HG03342 (cell line): ENCODE data around the gene EPHA1.
"Not testable (repeated sequence)": the region's sequence is repeated elsewhere in the genome, so short reads cannot be mapped to it uniquely, and the experiment has no call there.

Experiments
- ATAC-seq: cut with Tn5 transposase; IDR thresholded peaks from one replicate; pipeline ENCODE4 v1.9.1; 2021; ENCODE audit warnings: mild to moderate bottlenecking, moderate library complexity; ENCODE audit not compliant: unreplicated experiment

Gene EPHA1

DNA sequence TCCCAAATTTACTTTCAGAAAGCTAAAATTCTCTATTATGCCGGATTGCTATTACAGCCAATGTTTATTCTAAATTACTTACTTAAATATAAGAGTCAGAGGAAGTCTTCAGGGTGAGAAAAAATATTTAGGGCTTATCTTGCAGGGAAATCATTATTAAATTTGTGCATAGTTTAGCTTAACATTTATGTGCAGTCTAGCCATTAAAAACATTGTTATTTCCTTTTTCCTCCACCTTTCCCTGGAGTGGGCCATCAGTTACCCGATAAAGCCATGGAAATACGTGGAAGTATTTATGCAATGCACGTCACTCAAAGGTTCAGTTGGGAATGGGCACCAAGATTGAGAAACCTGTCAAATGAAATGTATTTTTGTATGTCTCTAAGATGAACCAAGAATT, 25.1 kb upstream of the EPHA1 start:
- ATAC-seq = no peak

DNA sequence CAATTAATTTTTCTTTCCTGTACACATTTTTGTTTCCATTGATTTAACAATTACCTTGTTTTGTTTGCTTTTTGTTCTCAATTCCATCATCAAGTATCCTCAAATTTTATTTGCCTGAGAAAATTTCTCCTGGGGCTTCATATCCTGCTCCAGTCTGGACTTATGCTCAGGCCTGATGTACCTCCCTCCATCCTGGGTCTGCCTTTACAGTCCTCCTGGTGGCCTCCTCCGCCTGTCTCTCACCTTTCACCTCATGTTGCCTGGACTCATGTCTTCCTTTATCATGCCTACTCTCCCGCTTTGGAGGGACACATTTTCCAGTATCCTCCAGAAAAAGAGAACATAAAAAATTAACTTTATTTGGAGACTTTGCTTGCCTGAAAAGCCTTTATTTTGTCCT, 22.5 kb upstream of the EPHA1 start:
- no peak for ATAC-seq

DNA sequence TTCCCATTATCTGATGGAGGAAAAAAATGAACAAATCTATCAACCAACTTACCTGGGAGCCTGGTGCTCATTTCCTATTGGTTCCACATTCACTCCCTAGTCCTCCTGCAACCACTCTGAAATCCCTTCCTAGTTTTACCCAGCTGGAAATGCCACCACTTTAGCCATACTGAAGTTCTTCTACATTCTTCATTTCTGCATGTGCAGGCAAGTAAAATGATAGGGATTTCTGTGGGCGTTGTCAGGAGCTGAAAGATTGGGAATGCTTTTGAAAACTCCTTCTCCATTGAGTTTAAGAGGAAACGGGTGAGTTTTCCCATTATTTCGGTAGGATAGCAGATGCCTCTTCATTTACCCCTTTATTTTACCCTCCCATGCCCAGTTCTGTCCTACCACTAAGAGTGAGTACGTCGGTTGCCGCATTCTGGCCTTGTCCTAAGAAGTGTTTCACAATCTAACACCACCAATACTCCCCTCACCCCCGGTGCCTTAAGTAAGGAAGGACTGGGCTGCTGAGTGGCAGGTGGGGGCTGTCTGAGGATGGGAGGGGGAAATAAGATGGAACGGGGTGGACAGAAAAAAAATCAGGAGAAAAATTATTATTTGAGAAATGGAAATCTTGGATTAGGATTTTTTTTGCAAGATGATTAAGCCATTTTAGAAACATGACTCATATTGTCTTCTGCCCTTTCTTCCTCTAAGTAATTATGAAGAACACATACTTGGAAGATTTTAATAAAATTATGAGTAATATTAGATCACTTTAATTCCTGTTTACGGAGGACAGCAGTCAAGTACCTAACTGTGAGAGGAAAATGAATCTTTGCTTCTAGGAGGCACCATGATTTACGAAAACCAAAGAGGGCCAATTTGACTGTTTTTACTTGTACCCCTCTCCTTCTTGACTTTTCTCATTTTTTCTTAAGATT, 21.4 kb upstream of the EPHA1 start:
- ATAC-seq = no peak

DNA sequence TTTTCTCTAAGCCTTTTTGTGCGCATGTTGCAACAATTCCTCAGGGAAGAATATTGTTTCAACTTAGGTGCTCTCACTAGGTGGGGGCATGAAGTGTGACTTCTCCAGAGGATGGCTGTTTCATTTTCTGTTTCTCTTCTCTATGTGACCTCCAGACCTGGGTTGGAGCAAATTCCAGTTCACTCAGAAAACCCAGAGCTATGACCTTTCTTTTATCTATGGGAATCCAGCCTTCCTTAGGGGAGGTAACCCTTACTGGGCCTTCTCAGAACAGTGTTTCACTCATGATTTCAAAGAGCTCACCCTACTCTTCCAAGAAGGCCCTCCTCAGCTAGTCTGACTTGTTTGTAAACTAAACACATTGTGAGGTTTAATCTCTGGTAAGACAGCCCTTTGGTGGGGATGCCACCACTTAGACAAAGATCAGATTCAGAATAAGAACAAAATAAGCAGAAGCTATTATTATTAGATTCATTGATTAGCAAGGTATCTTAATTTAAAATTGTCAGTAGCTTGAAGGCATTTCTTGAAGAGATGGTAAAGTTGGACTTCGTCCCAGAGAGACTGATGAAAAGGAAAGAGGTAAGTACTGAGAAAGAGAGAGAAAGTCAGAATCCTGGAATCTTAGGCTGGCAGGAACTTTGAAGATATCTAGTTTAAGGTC, 18.0 kb upstream of the EPHA1 start:
- no peak for ATAC-seq

DNA sequence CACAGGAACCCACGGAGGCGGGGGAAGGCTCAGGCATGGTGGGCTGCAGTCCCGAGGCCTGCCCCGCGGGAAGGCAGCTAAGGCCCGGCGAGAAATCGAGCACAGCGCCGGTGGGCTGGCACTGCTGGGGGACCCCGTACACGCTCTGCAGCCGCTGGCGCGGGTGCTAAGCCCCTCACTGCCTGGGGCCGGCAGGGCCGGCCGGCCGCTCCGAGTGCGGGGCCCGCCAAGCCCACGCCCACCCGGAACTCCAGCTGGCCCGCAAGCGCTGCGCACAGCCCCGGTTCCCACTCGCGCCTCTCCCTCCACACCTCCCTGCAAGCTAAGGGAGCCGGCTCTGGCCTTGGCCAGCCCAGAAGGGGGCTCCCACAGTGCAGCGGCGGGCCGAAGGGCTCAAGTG, 15.8 kb upstream of the EPHA1 start:
- not testable (repeated sequence) for ATAC-seq

DNA sequence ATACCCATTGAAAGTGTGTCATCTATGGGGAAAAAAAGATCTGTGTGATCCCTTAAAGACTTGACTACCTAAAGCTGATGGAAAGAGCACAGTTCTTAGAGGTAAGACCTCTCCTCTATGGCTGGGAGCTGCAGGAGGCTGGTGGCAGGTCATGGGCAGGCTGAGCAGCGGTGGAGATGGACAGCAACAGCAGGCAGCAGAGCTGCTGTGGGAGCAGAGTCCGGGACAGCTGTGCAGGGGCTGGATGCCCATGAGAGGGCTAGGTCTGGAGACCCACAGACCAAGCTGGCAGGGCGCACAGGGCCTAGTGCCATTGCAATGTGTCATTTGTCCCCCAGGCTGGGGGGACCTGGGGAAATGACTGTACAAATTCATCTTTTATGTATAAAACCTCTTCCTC, 13.4 kb upstream of the EPHA1 start:
- no peak for ATAC-seq

DNA sequence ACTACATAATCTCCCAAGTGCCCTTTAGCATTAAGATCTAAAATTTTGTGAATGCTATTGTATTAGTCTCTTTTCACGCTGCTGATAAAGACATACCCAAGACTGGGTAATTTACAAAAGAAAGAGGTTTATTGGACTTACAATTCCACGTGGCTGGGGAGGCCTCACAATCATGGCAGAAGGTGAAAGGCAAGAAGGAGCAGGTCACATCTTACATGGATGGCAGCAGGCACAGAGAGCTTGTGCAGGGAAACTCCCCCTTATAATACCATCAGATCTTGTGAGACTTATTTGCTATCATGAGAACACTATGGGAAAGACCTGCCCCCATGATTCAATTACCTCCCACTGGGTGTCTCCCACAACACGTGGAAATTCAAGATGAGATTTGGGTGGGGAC, 12.0 kb upstream of the EPHA1 start:
- not testable (repeated sequence) for ATAC-seq

DNA sequence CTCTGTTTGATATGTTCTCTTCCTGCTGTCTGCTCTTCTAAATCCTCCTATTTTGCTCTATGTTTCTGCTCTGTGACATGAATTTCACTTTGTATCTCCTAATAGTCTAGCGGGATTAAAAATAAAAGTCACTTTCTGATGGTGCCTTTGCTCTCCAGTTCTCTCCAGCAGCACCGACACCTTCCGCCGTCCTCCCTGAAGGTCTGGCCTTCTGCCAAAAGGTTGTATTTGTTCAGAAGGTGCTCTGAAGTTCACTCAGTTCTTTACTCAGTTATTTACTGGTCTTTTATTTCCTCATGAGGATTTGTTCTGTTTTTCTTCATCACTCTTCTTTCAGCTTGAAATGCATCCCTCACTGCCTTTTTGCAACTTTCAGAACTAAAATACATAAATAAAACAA, 11.2 kb upstream of the EPHA1 start:
- no peak for ATAC-seq

DNA sequence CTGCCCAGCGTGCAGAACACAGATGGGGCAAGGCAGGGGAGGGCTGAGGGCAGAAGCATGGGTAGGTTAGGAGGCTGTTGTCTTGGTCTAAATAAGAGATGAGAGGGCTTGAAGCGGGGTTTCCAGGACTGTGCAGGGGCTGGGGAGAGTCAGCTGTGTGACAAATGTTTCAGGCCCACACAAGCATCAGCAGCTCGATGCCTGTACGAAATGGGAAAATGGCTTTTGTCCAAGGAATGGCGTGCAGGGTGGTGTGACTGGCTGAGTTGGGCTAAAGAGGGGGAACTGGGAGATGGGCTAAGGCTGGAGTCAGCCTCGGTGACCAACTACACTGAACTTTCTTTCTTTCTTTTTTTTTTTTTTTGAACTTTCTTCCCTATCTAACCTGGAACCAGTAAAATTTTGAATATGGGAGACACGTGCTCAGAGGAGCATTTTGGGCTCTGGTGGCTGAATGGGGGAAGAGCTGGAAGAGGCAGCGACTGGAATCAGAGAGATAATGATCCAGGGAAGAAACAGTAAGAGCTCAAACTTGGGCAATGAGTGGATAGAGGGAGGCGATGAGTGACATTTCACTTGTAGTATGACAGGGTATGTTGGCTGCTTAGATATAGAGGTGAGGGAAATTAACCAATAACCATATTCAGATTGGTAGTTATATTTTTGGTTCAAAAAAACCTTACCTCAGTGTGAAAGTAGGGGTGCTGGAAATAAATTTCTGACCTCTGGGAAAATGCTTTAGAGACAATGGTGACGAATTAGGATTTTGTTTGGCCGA, 10.2 kb upstream of the EPHA1 start:
- ATAC-seq = no peak

DNA sequence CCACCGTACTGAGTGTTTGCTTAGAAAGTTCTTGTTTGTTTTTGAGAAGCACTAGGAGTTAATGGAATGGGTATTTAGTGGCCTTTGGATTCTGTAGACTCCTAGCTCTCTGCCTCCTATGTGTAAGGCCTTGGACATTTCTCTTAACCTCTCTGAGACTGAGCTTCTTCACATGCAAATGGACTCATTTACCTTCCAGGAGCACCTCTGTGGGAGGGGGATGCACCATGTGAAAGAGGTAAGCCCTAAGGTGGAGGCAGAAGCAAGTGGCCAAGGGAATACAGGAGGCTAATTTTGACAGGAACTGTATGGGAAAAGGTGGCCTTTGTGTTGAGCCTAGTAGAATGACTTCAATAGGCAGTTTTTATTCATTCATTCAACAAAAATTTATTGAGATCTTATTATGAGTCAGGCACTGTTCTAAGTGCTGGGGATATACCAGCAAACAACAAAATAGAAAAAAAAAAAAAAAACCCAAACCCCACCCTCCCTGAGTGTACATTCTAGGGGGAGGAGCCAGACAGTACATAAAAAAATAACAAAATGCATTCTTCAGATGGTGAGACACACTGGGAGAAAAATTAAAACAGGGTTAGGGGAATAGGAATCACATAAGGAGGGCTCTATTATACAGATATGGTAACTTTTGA, 9.2 kb upstream of the EPHA1 start:
- ATAC-seq = no peak

DNA sequence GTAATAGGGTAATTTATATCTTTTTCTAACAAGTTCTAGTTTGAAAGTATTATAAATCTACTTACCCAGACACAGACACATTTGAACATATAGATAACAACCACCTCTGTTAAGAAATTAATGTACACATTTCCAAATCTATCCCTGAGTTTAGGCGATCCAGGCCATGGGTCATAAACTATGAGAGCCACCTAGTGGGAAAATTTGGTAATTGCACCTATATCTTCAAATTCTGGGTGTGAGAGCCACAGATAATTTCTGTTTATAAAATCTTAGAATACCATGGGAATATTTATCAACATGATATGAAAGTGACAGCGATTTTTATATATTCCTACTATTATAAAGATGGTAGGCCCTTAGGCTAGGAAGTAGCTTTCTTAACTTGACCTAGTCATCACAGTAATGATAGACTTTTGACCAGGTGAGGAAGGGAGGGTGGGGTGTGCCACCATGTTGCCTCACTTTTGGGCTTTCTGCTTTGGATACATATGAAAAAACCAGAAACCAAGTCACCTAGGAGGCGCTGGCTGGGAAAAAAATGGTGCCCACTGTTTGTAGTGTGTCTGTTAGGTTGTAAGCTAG, 8.0 kb upstream of the EPHA1 start:
- ATAC-seq = no peak

DNA sequence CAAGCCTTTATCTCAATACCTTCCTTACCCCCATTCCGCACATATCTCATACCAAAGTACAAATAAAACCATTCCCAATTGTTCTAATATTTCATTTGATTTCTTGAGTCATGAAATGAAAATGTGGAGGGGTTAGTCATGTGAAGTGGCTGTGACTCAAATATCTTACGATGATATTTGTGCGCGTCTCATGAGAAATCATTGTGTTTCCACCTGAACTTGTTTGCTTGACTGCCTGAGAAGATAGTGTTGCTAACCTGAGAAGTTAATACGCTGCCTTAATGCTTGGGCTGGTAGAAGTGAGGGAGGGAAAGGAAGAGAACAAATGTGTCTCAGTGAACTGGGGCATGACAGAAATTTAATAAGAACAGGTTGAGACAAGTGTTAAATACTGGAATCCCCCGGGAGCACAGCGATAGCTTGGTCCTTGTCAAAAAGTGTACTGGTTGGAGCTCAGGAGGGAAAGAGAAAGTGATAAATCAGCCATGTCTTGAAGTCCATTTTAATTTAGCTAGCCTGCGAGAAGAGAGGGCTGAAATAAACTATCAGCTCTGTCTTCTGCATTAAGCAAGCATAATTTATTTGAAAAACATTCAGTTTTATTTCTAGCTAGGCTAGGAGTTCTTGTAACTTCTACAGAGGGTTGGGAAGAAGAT, 7.2 kb upstream of the EPHA1 start:
- ATAC-seq = no peak

DNA sequence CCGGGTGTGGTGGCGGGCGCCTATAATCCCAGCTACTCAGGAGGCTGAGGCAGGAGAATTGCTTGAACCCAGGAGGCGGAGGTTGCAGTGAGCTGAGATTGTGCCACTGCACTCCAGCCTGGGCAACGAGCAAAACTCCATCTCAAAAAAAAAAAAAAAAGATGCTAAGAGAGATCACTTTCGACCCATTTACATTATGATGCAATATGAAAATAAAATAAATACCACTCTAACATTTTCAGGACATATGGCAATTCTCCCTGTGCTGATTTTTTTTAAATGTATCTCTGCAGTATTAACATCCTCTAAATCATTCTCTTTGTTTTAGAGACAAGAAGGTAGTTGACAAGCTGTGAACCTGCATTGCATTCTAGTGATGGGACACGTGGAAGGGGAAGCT, 6.6 kb upstream of the EPHA1 start:
- ATAC-seq = not testable (repeated sequence)

DNA sequence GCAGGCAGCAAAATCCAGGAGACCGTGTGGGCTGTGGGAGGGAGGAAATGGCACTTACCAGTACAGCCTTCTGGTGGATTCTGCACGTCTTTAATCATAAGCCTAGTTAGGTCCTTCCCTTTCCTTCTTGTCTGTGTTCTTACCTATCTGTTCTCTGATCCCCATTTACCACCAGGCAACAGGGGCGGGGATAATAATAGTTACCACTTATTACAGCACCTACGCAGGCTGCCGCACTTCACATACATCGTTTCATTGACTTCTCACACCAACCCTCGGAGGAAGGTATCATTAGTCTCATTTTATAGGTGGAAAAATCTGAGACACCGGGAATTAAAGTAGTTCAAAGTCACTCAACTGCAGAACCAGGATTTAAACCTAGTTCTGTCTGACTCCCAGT, 4.5 kb upstream of the EPHA1 start:
- no peak for ATAC-seq

DNA sequence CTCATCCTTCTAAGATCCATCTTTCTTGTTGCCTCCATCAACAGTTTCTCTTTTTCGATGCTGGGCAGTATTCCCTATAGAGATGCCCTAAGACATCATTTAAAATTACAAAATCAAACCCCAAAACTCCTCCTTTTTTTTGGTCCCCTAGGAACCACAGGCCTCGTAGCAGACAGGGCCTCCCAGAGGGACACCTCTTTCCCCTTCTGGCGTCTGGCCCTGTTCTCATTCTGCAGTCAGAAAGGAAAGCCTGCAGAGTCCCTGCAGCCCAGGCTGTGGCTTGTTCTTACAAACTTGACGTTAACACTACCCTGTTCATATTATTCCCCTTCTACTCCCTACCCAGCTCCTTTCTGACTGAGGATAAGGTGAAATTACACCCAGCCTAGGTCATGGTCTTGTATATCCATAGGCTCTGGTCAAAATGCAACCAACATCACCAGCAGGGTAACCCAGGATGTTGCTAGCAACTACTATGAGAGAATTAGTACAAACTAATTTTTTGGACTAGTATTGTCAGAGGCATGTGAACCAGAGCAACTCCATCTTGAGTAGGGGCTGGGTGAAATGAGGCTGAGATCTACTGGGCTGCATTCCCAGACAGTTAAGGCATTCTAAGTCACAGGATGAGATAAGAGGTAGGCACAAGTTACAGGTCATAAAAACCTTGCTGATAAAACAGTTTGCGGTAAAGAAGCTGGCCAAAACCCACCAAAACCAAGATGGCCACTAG, 3.5 kb upstream of the EPHA1 start:
- ATAC-seq = no peak

DNA sequence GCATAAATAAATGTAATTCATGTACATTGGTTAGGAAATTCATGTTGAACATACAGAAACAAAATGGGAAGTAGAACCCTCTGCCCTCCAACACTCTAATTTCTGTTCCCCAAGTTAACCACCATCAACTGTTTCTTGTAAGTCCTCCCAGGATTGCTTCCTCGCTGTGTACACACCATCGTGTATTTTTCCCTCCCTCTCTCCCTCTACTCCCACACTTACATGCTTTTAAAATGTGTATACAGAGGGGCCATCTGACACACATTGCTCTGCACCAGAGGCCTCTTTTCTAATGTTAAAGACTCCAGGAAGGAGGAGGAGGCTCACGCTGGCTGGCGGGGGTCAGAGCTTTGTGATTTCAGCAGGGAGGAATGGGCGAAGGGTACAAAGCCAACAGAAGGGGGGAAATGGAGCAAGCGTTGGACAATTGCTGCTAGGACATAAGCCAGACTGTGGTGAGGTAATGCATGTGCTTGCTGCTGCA, 1.9 kb upstream of the EPHA1 start:
- no peak for ATAC-seq

DNA sequence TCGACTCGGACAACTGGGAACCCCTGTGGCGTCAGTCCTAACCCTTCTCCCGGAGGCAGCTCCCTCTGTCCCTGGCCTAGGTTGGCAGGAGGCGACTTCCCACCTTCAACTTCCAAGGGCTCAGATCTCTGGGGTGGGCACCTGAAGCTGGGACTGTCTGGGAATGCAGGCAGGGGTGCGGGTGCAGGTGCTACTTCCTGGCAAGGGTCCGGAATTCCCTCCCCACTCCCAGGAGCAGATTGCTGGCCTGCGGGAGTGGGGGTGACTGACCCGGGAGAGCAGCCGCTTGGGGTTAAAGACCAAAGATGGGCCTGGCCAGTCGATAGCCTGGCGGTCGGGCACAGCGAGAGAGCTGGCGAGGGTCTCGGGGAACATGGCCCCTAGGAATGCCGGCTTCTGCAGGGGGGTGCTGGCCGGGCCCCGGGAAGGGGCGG, 387 bp downstream of the EPHA1 start:
- ATAC-seq = no peak

DNA sequence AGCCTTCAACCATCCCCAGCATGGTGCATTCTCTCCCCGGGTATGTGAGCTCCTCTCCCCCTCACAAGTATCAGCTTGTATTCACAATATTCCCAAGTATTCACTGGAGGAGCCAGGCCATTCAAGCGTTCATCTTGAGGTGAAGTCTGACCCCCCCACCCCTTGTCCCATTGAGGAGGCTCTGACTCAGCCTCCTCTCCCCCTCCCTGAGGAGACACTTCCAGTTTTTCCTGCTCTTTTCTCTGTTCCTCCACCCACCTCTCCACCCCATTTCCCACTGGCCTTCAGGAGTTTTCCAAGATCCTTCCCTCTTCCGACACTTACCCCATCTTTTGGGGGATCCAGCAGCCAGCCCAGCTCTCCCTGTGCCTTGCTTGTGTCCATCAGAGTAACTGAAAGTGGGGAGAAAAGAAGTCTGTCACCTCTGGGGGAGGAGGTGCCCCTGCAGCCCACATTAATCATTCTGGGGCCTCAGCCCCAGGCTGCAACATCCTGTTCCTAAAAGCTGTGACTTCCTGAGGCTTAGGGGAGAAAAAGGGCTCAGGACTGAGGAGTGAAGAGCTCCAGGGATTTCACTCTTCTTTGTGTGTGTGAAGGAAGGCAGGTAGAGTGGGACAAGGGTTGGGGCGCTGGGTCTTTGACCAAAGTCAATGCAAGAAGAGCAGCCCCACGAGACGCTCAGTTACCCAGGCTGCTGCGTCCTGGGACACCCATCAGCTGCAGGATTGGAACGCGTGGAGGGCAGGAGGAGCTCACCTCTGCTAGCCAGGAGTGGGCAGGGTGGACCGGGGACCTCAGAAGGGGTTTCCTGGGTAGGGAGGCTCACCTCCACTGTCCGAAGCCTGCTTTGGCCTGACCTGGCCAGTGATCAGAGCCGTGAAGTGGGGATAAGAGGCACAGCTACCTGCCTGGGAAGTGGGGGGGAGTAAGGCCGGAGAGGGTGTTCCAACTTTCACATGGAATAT, 1.1 kb downstream of the EPHA1 start:
- ATAC-seq = no peak
